ENCODE measurements around the gene SLC66A1.
A peak's percentile ranks its signal among the peaks of the same experiment; 100 is the strongest.

SLC66A1 gene

GRCh38 chr1:19341201-19342061 is 29.3 kb downstream of the SLC66A1 start:
- H3K9me3 Mint-ChIP-seq = no peaks in the 10 kb centered on the region
- peak overlapping the region; percentile 63 for H3K27ac Mint-ChIP-seq
- peak; percentile 67 for ATAC-seq

GRCh38 chr1:19342062-19342750 is 30.1 kb downstream of the SLC66A1 start:
- H3K36me3 Mint-ChIP-seq = peaks cover 96% of the 10 kb centered on the region
- DNase-seq (ENCODE audit: low spot score in 2 of 2) (no peak), ATAC-seq (no peak)
- H3K4me1 Mint-ChIP-seq = peaks cover 26% of the 10 kb centered on the region
- H3K27ac Mint-ChIP-seq = peak overlapping the region; percentile 63
- H3K4me3 Mint-ChIP-seq = no peak overlapping the region
- H3K9me3 Mint-ChIP-seq = no peaks in the 10 kb centered on the region

More at GRCh38 chr1:19341201-19342061, 29.3 kb downstream of the SLC66A1 start:
- H3K4me1 Mint-ChIP-seq = peaks cover 34% of the 10 kb centered on the region
- no peak overlapping the region for H3K4me3 Mint-ChIP-seq
- DNase-seq (ENCODE audit: low spot score in 2 of 2) = peak; percentile 72 to 87
- H3K36me3 Mint-ChIP-seq = peaks cover 94% of the 10 kb centered on the region

- no peak overlapping the region for H3K4me3 Mint-ChIP-seq
- ATAC-seq (no peak), DNase-seq (ENCODE audit: low spot score in 2 of 2) (no peak)
- H3K9me3 Mint-ChIP-seq = no peaks in the 10 kb centered on the region
- H3K36me3 Mint-ChIP-seq = peaks cover 95% of the 10 kb centered on the region
- H3K27ac Mint-ChIP-seq = no peak overlapping the region
- peaks cover 20% of the 10 kb centered on the region for H3K4me1 Mint-ChIP-seq
Measured at GRCh38 chr1:19342894-19343616, 30.9 kb downstream of the SLC66A1 start.

- DNase-seq (ENCODE audit: low spot score in 2 of 2) (no peak), ATAC-seq (no peak)
- H3K27ac Mint-ChIP-seq = peak overlapping the region; percentile 29
- no peak overlapping the region for H3K4me3 Mint-ChIP-seq
- H3K9me3 Mint-ChIP-seq = no peaks in the 10 kb centered on the region
- H3K36me3 Mint-ChIP-seq = peaks cover 90% of the 10 kb centered on the region
- peaks cover 20% of the 10 kb centered on the region for H3K4me1 Mint-ChIP-seq
Measured at GRCh38 chr1:19343617-19344350, 31.7 kb downstream of the SLC66A1 start.

GRCh38 chr1:19344372-19344810 is 32.3 kb downstream of the SLC66A1 start:
- ATAC-seq = peak; percentile 68
- peaks cover 20% of the 10 kb centered on the region for H3K4me1 Mint-ChIP-seq
- DNase-seq (ENCODE audit: low spot score in 2 of 2) = peak; percentile 28 to 71
- peak overlapping the region; percentile 29 for H3K27ac Mint-ChIP-seq
- peaks cover 90% of the 10 kb centered on the region for H3K36me3 Mint-ChIP-seq
- H3K4me3 Mint-ChIP-seq = no peak overlapping the region
- no peaks in the 10 kb centered on the region for H3K9me3 Mint-ChIP-seq

- Mint-ChIP-seq H3K9me3 (no peaks in the 10 kb centered on the region), H3K4me1 (peaks cover 20% of the 10 kb centered on the region), H3K36me3 (peaks cover 90% of the 10 kb centered on the region), H3K27ac (peak overlapping the region; percentile 29), H3K4me3 (no peak overlapping the region)
- DNase-seq (ENCODE audit: low spot score in 2 of 2) (no peak), ATAC-seq (no peak)
Measured at GRCh38 chr1:19344831-19345230, 32.7 kb downstream of the SLC66A1 start.

- H3K4me3 Mint-ChIP-seq = no peak overlapping the region
- peaks cover 20% of the 10 kb centered on the region for H3K4me1 Mint-ChIP-seq
- no peak for DNase-seq (ENCODE audit: low spot score in 2 of 2)
- ATAC-seq = no peak
- no peak overlapping the region for H3K27ac Mint-ChIP-seq
- no peaks in the 10 kb centered on the region for H3K9me3 Mint-ChIP-seq
- peaks cover 90% of the 10 kb centered on the region for H3K36me3 Mint-ChIP-seq
Measured at GRCh38 chr1:19345391-19345790, 33.3 kb downstream of the SLC66A1 start.

GRCh38 chr1:19346026-19346425 is 33.9 kb downstream of the SLC66A1 start:
- Mint-ChIP-seq H3K36me3 (peaks cover 91% of the 10 kb centered on the region), H3K4me3 (no peak overlapping the region), H3K4me1 (peaks cover 19% of the 10 kb centered on the region), H3K9me3 (no peaks in the 10 kb centered on the region), H3K27ac (no peak overlapping the region)
- ATAC-seq (no peak), DNase-seq (ENCODE audit: low spot score in 2 of 2) (no peak)

- DNase-seq (ENCODE audit: low spot score in 2 of 2) (no peak), ATAC-seq (no peak)
- peak overlapping the region; percentile 48 for H3K27ac Mint-ChIP-seq
- no peak overlapping the region for H3K4me3 Mint-ChIP-seq
- peaks cover 4% of the 10 kb centered on the region for H3K4me1 Mint-ChIP-seq
- H3K36me3 Mint-ChIP-seq = peaks cover 91% of the 10 kb centered on the region
- no peaks in the 10 kb centered on the region for H3K9me3 Mint-ChIP-seq
Measured at GRCh38 chr1:19347533-19348172, 35.5 kb downstream of the SLC66A1 start.

- Mint-ChIP-seq H3K36me3 (peaks cover 87% of the 10 kb centered on the region), H3K9me3 (no peaks in the 10 kb centered on the region), H3K4me3 (no peak overlapping the region), H3K27ac (peak overlapping the region; percentile 48), H3K4me1 (no peaks in the 10 kb centered on the region)
- DNase-seq (ENCODE audit: low spot score in 2 of 2) (no peak), ATAC-seq (no peak)
Measured at GRCh38 chr1:19348441-19349198, 36.5 kb downstream of the SLC66A1 start.

GRCh38 chr1:19349999-19350398 is 37.9 kb downstream of the SLC66A1 start:
- no peak overlapping the region for H3K27ac Mint-ChIP-seq

GRCh38 chr1:19350566-19350965 is 38.4 kb downstream of the SLC66A1 start:
- Mint-ChIP-seq H3K36me3 (peaks cover 87% of the 10 kb centered on the region), H3K4me1 (no peaks in the 10 kb centered on the region), H3K9me3 (no peaks in the 10 kb centered on the region), H3K4me3 (no peak overlapping the region), H3K27ac (no peak overlapping the region)
- ATAC-seq = no peak
- DNase-seq (ENCODE audit: low spot score in 2 of 2) = no peak

More at GRCh38 chr1:19349999-19350398, 37.9 kb downstream of the SLC66A1 start:
- ATAC-seq (no peak), DNase-seq (ENCODE audit: low spot score in 2 of 2) (no peak)
- H3K4me3 Mint-ChIP-seq = no peak overlapping the region
- no peaks in the 10 kb centered on the region for H3K4me1 Mint-ChIP-seq
- peaks cover 87% of the 10 kb centered on the region for H3K36me3 Mint-ChIP-seq
- no peaks in the 10 kb centered on the region for H3K9me3 Mint-ChIP-seq

GRCh38 chr1:19351873-19352272 is 39.7 kb downstream of the SLC66A1 start:
- no peaks in the 10 kb centered on the region for H3K9me3 Mint-ChIP-seq
- H3K36me3 Mint-ChIP-seq = peaks cover 87% of the 10 kb centered on the region
- H3K27ac Mint-ChIP-seq = peak overlapping the region; percentile 81
- ATAC-seq = no peak
- no peak for DNase-seq (ENCODE audit: low spot score in 2 of 2)
- no peak overlapping the region for H3K4me3 Mint-ChIP-seq
- H3K4me1 Mint-ChIP-seq = no peaks in the 10 kb centered on the region

- H3K36me3 Mint-ChIP-seq = peaks cover 87% of the 10 kb centered on the region
- ATAC-seq (no peak), DNase-seq (ENCODE audit: low spot score in 2 of 2) (no peak)
- H3K9me3 Mint-ChIP-seq = no peaks in the 10 kb centered on the region
- H3K27ac Mint-ChIP-seq = peak overlapping the region; percentile 81
- H3K4me3 Mint-ChIP-seq = no peak overlapping the region
- no peaks in the 10 kb centered on the region for H3K4me1 Mint-ChIP-seq
Measured at GRCh38 chr1:19352839-19353238, 40.7 kb downstream of the SLC66A1 start.

Measured in stimulated activated effector memory CD8-positive, alpha-beta T cell treated with anti-CD3 and anti-CD28 coated beads, Interleukin-12 subunit alpha, Interleukin-12 subunit beta, amount 100 ng/mL, for 72 hours (primary cell).